IMR-90 (cell line): ENCODE data around the gene VSIR. TPM values are rescaled to one million over a fixed set of nuclear protein-coding genes. Genes with fewer than 3 reads are reported as not detected.

ENCODE experiments used
- ATAC-seq: fragments of 200-7000 bp; cut with Tn5 transposase; 2 replicates; pipeline ENCODE4 v1.9.1; 2020; ENCODE audit warnings: low read depth, mild to moderate bottlenecking, moderate library complexity
- BruUV-seq: library from RNA; stranded (reverse); fragments of 400-500 nt; replicated peaks from 2 replicates; lab custom pipeline; 2021; lab: Mats Ljungman, UMichigan
- CTCF ChIA-PET: fragments of 300-600 bp; formaldehyde crosslinking; extraction: SDS; loops from one replicate; lab custom pipeline; 2021; ENCODE audit warnings: antibody characterized with exemption; lab: Yijun Ruan, JAX
- POLR2A ChIA-PET: fragments of 300-600 bp; sonication (Branson Sonifier 250); formaldehyde crosslinking; loops from one replicate; lab custom pipeline; 2022; ENCODE audit warnings: antibody characterized with exemption; ENCODE audit not compliant: unreplicated experiment; lab: Charles Lee
- DNase-seq: peaks from one replicate; pipeline ENCODE4 v3.0.0; 2013
- H2AFZ ChIP-seq: replicated peaks from 2 replicates; pipeline ENCODE3; 2013; ENCODE audit warnings: low read length, mild to moderate bottlenecking; ENCODE audit not compliant: poor library complexity
- H2AK5ac ChIP-seq: 2 replicates; pipeline ENCODE4 v1.6.1; 2013; ENCODE audit warnings: low read depth, low read length, inconsistent platforms
- H2AK9ac ChIP-seq: replicated peaks from 2 replicates; pipeline ENCODE3; 2013; ENCODE audit warnings: mild to moderate bottlenecking, low read depth, low read length, moderate library complexity; ENCODE audit not compliant: poor library complexity
- H2BK120ac ChIP-seq: 2 replicates; pipeline ENCODE4 v1.6.1; 2013; ENCODE audit warnings: low read depth, low read length, inconsistent platforms
- H2BK15ac ChIP-seq: 3 replicates; pipeline ENCODE4 v1.6.1; 2013; ENCODE audit warnings: low read depth, low read length, inconsistent platforms
- H2BK20ac ChIP-seq: 2 replicates; pipeline ENCODE4 v1.6.1; 2013; ENCODE audit warnings: low read depth, mild to moderate bottlenecking, inconsistent platforms, low read length, moderate library complexity
- H2BK5ac ChIP-seq: 2 replicates; pipeline ENCODE4 v1.6.1; 2013; ENCODE audit warnings: mild to moderate bottlenecking, low read depth, low read length, inconsistent platforms; ENCODE audit not compliant: poor library complexity, severe bottlenecking
- H3K14ac ChIP-seq: replicated peaks from 2 replicates; pipeline ENCODE4 v1.6.1; 2013; ENCODE audit warnings: low read depth, low read length, inconsistent platforms
- H3K18ac ChIP-seq: 2 replicates; pipeline ENCODE4 v1.6.1; 2013; ENCODE audit warnings: low read depth, low read length, control low read depth
- H3K23ac ChIP-seq: 2 replicates; pipeline ENCODE4 v1.6.1; 2013; ENCODE audit warnings: low read depth, low read length, inconsistent platforms
- H3K27ac ChIP-seq: 2 replicates; pipeline ENCODE4 v1.5.1; 2013; ENCODE audit warnings: mild to moderate bottlenecking, control low read depth, low read length; ENCODE audit not compliant: insufficient read depth
- H3K27me3 ChIP-seq: 2 replicates; pipeline ENCODE4 v1.6.1; 2013; ENCODE audit warnings: low read length; ENCODE audit not compliant: control insufficient read depth, insufficient read depth
- H3K36me3 ChIP-seq: 2 replicates; pipeline ENCODE4 v1.6.1; 2013; ENCODE audit warnings: low read length, mixed read lengths; ENCODE audit not compliant: control insufficient read depth, insufficient read depth
- H3K4ac ChIP-seq: 2 replicates; pipeline ENCODE4 v1.6.1; 2013; ENCODE audit warnings: low read depth, low read length, inconsistent platforms
- H3K4me1 ChIP-seq: 2 replicates; pipeline ENCODE4 v1.6.1; 2013; ENCODE audit warnings: low read length, mixed read lengths; ENCODE audit not compliant: control insufficient read depth, insufficient read depth
- H3K4me2 ChIP-seq: 2 replicates; pipeline ENCODE4 v1.6.1; 2013; ENCODE audit warnings: low read depth, mild to moderate bottlenecking, control low read depth, low read length, moderate library complexity
- H3K4me3 ChIP-seq: 2 replicates; pipeline ENCODE4 v1.5.1; 2013; ENCODE audit warnings: low read depth, mild to moderate bottlenecking, control low read depth, low read length, moderate library complexity; ENCODE audit not compliant: insufficient read depth
- H3K56ac ChIP-seq: 2 replicates; pipeline ENCODE4 v1.6.1; 2013; ENCODE audit warnings: low read length, inconsistent platforms; ENCODE audit not compliant: insufficient read depth; ENCODE audit errors: extremely low read depth
- H3K79me1 ChIP-seq, 2 experiments: 2 replicates each; pipeline ENCODE4 v1.6.1; 2013; ENCODE audit warnings: low read length in 2 of 2, inconsistent platforms in 1 of 2, low read depth in 1 of 2
- H3K9ac ChIP-seq: 2 replicates; pipeline ENCODE4 v1.6.1; 2013; ENCODE audit warnings: low read depth, low read length, control low read depth
- H3K9me1 ChIP-seq: 2 replicates; pipeline ENCODE4 v1.6.1; 2013; ENCODE audit warnings: low read length, inconsistent platforms; ENCODE audit not compliant: insufficient read depth
- H3K9me3 ChIP-seq: 2 replicates; pipeline ENCODE4 v1.6.1; 2013; ENCODE audit warnings: low read length; ENCODE audit not compliant: control insufficient read depth, insufficient read depth
- H4K20me1 ChIP-seq: 2 replicates; pipeline ENCODE4 v1.6.1; 2013; ENCODE audit warnings: low read length, inconsistent platforms; ENCODE audit not compliant: insufficient read depth
- H4K5ac ChIP-seq: 2 replicates; pipeline ENCODE4 v1.6.1; 2013; ENCODE audit warnings: mild to moderate bottlenecking, low read depth, low read length, control low read depth
- H4K8ac ChIP-seq, 2 experiments: 2 replicates each; pipeline ENCODE4 v1.6.1; 2013; ENCODE audit warnings: low read depth in 2 of 2, low read length in 2 of 2, control low read depth in 1 of 2, inconsistent platforms in 1 of 2
- H4K91ac ChIP-seq: 2 replicates; pipeline ENCODE4 v1.6.1; 2013; ENCODE audit warnings: low read depth, low read length, inconsistent platforms; ENCODE audit not compliant: insufficient read depth
- CHD1 ChIP-seq: IDR thresholded peaks from 2 replicates; pipeline ENCODE4 v1.6.1; 2012; ENCODE audit warnings: low read depth, low read length, improper control_type of control experiment
- FOS ChIP-seq: fragments of 150-350 bp; IDR thresholded peaks from 2 replicates; pipeline ENCODE4 v1.6.1; 2016; ENCODE audit warnings: low read depth, low read length
- MAZ ChIP-seq: IDR thresholded peaks from 2 replicates; pipeline ENCODE4 v1.6.1; 2012; ENCODE audit warnings: low read depth, mild to moderate bottlenecking, low read length, improper control_type of control experiment, moderate library complexity, borderline replicate concordance
- MXI1 ChIP-seq: IDR thresholded peaks from 2 replicates; pipeline ENCODE4 v1.6.1; 2012; ENCODE audit warnings: low read depth, mild to moderate bottlenecking, low read length, moderate library complexity, borderline replicate concordance
- RFX5 ChIP-seq: IDR thresholded peaks from 2 replicates; pipeline ENCODE4 v1.8.0; 2012; ENCODE audit warnings: low read depth, mild to moderate bottlenecking, low read length, moderate library complexity
- WGBS, 2 experiments: methylation state at CpG; one replicate each; pipeline versions ENCODE4 v1.1.5 to v1.1.7; 2013; ENCODE audit warnings: missing lambda C conversion rate in 2 of 2; ENCODE audit not compliant: insufficient read length in 1 of 2; ENCODE audit errors: extremely low coverage in 2 of 2; 5-methylcytosine and 5-hydroxymethylcytosine counted together
- dilution Hi-C: fragments of 300-500 bp; cut with HindIII; formaldehyde crosslinking; loops from one replicate; pipeline ENCODE4 v1.14.3; 2018; ENCODE audit warnings: low sequenced_read_pairs; ENCODE audit not compliant: unreplicated experiment
- in situ Hi-C: fragments of 300-500 bp; cut with MboI; formaldehyde crosslinking; loops from 3 replicates; pipeline ENCODE4 v1.14.3; 2019; ENCODE audit warnings: low sequenced_read_pairs, inconsistent platforms, mixed read lengths
- intact Hi-C: fragments of 100-400 bp; cut with micrococcal nuclease; formaldehyde crosslinking; loops from 2 replicates; pipeline ENCODE4 v1.10.0; 2022
- polyA plus RNA-seq, 3 experiments: library from polyadenylated mRNA; depleted of rRNA; stranded (reverse); fragments of >200 nt; gene quantifications; 2 replicates each; pipeline ENCODE4 v1.2.3, GENCODE V29; 2012; ENCODE audit warnings: low replicate concordance in 1 of 3
- total RNA-seq: library from RNA; depleted of rRNA; stranded (reverse); fragments of >200 nt; gene quantifications from 2 replicates; pipeline ENCODE4 v1.2.3, GENCODE V29; 2012

Gene VSIR
- total and polyA plus RNA-seq, 2 of the 4 experiments (the other 2 are of a cell fraction): 5.0 to 23.8 TPM

GRCh38 chr10:71771821-71772617 lies 1.3 kb downstream of the VSIR start:
- H2BK5ac ChIP-seq: peak overlapping the region; percentile 12
- ATAC-seq (peak; percentile 32), DNase-seq (peak; percentile 66)
- peak overlapping the region; percentile 80; the same call in 2 of the 3 replicates for H2BK15ac ChIP-seq
- intact Hi-C loops: loop anchor here (1.0 to 5.0 kb wide), 2 partner anchors 75 to 458 kb away; no protein-coding TSS in a partner anchor
- H2AK9ac ChIP-seq: peak overlapping the region; percentile 70
- no peaks in the 10 kb centered on the region for H3K9me3 ChIP-seq
- H3K9me1 ChIP-seq: peaks cover 38% of the 10 kb centered on the region
- no peaks in the 10 kb centered on the region for H4K20me1 ChIP-seq
- H2AFZ ChIP-seq: peak overlapping the region; percentile 40
- peak overlapping the region; percentile 88 for H2AK5ac ChIP-seq
- 0 out of 2 replicates have a peak overlapping the region, but pooled peaks have one; percentile 36 for H3K14ac ChIP-seq
- POLR2A ChIA-PET: no interaction called here
- in situ Hi-C loops: no loop called here
- H4K8ac ChIP-seq: peak overlapping the region; percentile 49 to 56; a peak in 3 of 4 replicates
- peak overlapping the region; percentile 7 for H3K27ac ChIP-seq
- no TSS peak for BruUV-seq
- peak overlapping the region; percentile 10; the same call in 1 of the 2 replicates for H4K5ac ChIP-seq
- H3K79me1 ChIP-seq: peaks cover 6 to 23% of the 10 kb centered on the region in 2 experiments; a peak in 2 of 4 replicates
- H4K91ac ChIP-seq: peak overlapping the region; percentile 81
- H3K9ac ChIP-seq: peak overlapping the region; percentile 73
- peak overlapping the region; percentile 49; the same call in 1 of the 2 replicates for H2BK20ac ChIP-seq
- CTCF ChIA-PET: no interaction called here
- H3K27me3 ChIP-seq: 0 out of 2 replicates have a peak, but pooled peaks cover 2% of the 10 kb centered on the region
- peak overlapping the region; percentile 69; the same call in 1 of the 2 replicates for H2BK120ac ChIP-seq
- no peak overlapping the region for H3K23ac ChIP-seq
- peaks cover 44% of the 10 kb centered on the region for H3K4me1 ChIP-seq
- peak overlapping the region; percentile 55; the same call in 1 of the 2 replicates for H3K18ac ChIP-seq
- dilution Hi-C loops: no loop called here
- H3K36me3 ChIP-seq: no peaks in the 10 kb centered on the region
- H3K4me2 ChIP-seq: peak overlapping the region; percentile 70
- H3K4ac ChIP-seq: peak overlapping the region; percentile 84
- no peak for TF ChIP-seq RFX5
- peak; percentile 71 for TF ChIP-seq FOS
- TF ChIP-seq MAZ: peak; percentile 76; the same call in 1 of the 2 replicates
- no peak for TF ChIP-seq CHD1
- TF ChIP-seq MXI1: no peak
- H3K4me3 ChIP-seq: no peak overlapping the region
- WGBS, 2 experiments: 0% methylated on average over 1 of the region's 2 CpGs; no CpG with 5 or more reads in 1 of the 2 experiments
- no peak overlapping the region for H3K56ac ChIP-seq
